HG02798 (cell line): ENCODE data around the gene GABRR2.
"Not testable (repeated sequence)": the region's sequence is repeated elsewhere in the genome, so short reads cannot be mapped to it uniquely, and the experiment has no call there.

Source experiments
- ATAC-seq: cut with Tn5 transposase; IDR thresholded peaks from one replicate; pipeline ENCODE4 v1.9.1; 2021; ENCODE audit warnings: mild to moderate bottlenecking; ENCODE audit not compliant: unreplicated experiment, poor library complexity

Gene GABRR2

DNA sequence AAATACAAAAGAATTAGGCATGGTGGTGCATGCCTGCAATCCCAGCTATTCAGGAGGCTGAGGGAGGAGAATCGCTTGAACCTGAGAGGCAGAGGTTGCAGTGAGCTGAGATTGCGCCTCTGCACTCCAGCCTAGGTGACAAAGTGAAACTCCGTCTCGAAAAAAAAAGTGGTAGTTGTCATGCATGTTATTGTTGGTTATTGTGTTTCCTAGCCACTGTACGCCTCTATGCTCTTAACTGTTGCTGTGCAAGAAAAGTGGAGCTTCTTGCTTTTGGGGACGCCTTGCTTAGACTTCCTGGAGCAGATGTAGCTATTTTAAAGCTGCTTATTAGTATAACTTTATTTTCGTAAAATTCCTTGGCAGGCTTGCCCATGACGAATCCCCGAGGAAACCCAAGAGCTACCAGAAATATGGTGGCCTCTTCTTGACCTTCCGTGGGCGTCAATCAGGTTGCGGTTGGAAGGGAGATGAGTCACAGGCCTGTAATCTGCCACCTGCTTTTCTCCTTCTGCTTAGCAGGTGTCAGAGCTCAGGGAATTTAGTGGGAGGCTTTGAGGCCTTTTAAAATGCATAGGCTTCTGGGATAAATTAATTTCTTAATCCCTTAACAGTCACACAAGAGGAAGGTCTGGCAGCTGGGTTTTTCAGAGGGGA is 17.3 kb downstream of the GABRR2 start:
- ATAC-seq: peak; percentile 90

DNA sequence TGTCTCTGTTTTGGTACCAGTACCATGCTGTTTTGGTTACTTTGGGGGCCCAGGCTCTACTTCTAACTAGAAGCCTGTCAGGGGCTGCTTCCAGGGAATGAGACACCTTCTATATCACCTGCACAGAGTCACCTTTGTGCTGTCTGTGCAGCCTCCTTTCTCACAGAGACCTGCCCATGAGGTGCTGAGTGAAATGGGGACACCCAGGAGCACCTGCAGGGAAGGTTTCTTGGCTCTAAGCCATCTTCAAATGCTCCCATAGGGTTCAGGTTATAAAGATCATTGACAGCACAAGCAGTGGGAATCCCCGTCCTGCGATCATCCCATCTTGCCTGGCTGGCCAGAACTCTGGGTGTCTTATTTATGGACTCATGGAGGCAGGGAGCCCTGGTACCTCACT is 19.1 kb downstream of the GABRR2 start:
- no peak for ATAC-seq

DNA sequence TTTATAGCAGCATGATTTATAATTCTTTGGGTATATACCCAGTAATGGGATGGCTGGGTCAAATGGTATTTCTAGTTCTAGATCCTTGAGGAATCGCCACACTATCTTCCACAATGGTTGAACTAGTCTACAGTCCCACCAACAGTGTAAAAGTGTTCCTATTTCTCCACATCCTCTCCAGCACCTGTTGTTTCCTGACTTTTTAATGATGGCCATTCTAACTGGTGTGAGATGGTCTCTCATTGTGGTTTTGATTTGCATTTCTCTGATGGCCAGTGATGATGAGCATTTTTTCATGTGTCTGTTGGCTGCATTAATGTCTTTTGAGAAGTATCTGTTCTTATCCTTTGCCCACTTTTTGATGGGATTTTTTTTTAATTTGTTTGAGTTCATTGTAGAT is 20.0 kb downstream of the GABRR2 start:
- not testable (repeated sequence) for ATAC-seq

GRCh38 chr6:89291256-89291819 is 23.8 kb downstream of the GABRR2 start:
- ATAC-seq: no peak

DNA sequence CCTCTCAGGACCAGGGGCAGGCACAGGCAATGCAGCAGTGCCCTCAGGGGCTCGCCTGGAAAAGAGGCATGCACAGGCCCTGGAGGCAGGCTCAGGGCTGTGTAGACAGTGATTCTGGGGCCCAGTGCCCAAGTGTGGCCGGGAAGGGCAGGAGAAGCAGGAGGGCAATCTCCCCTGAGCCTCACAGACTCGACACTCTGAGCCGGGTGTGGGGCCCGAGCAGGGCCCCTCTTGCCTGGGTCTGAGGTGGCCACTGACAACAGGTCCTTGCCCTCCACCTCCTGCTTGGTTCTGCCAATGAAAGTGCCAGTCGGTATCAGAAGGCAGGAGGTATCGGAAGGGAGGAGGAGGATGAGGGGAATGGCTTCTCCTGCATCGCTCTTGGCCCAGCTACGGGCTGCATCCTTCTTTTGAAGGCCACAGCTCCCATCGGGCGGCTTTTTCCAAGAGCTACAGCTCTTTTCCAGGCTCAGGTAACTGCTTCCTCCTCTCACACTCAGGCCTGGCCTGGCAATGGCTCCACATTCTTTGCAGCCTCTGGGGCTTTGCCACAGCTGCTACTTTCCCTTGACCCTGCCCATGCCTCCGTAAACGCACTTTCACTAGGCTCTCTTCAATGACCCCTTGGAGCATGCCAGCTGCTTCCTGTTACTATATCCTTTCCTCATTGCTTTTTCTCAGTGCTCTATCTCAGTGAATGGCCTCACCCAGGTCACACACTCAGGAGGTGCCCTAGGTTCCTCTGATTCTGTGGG is 24.5 kb downstream of the GABRR2 start:
- no peak for ATAC-seq

DNA sequence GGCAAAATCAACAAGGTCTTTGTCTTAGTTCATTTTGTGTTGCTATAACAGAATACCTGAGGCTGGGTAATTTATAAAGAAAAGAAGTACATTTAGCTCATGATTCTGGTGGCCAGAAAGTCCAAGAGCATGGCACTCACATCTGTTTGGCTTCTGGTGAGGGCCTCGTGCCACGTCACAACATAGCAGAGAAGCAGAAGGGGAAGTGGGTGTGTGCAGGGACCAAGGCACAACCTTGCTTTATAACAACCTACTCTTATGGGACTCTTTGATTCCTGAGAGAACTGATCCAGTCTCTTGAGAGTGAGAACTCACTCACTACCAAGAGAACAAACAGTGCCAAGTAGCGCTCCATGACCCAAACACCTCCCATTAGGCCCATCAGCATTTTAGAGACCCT is 25.4 kb downstream of the GABRR2 start:
- no peak for ATAC-seq

DNA sequence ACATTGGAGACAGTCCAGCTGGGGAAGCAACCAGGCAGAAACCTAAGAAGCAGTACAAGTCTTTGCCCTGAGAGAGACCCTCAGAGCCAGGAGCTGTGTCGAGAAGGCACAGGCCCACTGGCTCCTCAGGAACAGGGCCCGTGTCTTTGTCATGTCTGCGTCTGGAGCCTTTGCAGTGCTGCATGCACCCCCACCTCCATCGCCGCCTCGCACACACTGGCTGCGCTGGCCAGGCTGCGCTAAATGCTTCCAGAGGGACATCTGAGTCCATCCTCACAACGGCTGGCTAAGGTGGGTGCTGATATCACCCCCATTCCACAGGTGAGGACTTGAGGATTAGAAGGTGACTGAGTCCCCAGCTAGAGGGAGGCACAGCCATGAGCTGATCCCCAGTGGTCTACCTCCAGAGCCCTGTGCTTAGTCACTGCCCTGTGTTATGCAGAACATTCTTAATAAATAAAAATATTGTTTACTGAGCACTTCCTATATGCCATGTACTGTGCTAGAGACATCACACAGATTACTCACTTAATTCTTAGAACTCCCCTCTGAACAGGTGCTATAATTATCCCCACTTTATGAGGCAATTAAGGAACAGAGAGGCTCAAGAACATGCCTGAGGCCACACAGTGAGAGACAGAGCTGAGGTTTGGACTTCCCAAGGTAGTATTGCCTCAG is 27.6 kb downstream of the GABRR2 start:
- no peak for ATAC-seq

- no peak for ATAC-seq
These were observed 28.6 kb downstream of the GABRR2 start for GRCh38 chr6:89286516-89286915.

- ATAC-seq: no peak
These were observed 29.9 kb downstream of the GABRR2 start for GRCh38 chr6:89284963-89285735.

DNA sequence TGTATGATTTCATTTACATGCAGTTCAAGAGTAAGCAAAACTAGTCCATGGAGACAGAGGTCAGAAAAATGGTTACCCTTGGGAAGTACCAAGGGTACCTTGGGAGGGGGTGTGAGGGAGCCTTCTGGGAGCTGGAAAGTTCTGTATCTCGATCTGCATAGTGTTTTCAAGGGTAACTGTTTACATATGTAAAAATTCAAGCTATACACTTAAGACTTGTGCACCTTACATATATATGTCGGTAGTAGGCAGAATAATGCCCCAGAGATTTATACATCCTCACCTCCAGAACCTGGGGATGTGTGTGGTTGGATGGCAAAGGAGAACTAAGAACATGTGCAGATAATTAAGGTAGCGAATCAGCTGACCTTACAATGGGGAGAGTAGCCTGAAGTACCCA is 31.0 kb downstream of the GABRR2 start:
- ATAC-seq: no peak

DNA sequence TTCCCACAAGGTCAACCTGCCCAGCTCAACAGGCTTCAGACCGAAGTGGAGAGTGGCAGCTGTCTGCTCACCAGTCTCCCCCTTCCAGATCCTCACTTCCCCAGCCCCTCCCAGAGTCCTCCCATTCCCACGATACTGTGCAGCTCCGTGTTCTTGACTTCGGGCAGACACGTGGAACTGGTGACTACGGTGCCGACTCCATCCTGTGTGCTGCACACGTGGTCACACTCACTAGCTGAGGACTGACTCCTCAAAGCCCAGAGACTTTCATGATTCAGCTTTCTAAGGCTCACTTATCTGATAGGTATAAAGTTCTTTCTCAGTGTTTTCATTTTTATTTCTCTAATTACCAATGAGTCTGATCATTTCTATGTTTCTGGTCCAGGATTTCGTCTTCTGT is 32.4 kb downstream of the GABRR2 start:
- no peak for ATAC-seq

DNA sequence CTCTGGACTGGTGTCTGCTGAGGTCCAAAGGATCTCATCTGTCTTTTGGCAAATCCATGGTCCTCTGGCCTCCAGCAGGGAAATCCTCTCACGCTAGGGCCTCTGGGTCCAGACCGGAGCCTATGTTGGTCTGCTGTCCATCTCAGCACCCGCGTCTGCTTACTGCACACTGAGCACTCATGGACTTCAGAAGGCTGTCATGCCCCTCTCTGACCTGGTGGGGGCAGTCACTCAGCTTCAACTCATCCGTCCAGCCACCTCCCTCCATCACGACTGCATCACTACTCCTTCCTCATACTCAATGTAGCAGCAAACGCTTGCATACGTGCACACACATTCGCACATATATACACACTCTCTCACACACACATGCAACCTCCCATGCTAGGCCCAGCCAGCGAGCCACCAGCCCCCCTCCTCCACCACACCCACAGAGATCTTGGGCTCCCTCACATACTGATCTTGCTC is 33.3 kb downstream of the GABRR2 start:
- ATAC-seq: peak; percentile 99

DNA sequence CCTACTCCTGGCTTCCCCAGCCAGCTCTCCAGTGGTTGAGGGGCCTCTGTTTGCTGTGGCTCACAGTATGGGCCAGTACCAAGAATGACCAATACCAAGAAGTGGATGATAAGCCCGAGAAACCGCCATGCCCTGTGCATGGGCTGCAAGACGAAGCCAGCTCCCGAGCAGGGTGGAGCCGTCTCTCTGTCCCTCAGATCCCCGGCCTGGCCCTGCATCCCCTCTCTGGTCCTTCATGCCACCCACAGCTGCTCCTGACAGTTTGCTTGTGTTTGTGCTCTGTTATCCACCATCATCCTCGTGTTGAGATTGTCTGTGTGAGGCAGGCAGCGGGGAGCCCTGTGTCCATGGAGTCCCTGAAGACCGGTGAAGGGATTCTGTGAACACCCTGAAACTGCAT is 36.1 kb downstream of the GABRR2 start:
- no peak for ATAC-seq

GRCh38 chr6:89275900-89276299 is 39.2 kb downstream of the GABRR2 start:
- no peak for ATAC-seq

DNA sequence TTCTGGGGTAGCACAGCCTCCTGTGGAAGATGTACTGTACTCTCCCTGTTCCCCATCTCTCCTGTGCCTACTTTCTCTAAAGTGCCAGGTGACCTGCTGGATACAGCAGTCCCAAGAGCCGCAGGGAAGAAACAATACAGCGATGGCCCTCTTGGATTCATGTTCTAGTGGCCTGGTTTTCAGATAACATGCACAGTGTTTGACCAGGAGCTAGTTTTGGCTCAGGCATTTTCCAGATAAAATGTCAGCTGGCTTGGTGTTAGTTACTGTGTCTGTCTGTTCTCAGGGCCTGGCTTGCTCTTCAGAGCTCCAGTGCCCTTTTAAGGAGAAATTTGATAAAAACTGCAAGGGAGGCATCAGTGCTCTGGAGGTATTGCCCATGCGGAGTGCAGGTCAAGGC is 41.3 kb downstream of the GABRR2 start:
- ATAC-seq: no peak

GRCh38 chr6:89272596-89272995 is 42.5 kb downstream of the GABRR2 start:
- no peak for ATAC-seq

DNA sequence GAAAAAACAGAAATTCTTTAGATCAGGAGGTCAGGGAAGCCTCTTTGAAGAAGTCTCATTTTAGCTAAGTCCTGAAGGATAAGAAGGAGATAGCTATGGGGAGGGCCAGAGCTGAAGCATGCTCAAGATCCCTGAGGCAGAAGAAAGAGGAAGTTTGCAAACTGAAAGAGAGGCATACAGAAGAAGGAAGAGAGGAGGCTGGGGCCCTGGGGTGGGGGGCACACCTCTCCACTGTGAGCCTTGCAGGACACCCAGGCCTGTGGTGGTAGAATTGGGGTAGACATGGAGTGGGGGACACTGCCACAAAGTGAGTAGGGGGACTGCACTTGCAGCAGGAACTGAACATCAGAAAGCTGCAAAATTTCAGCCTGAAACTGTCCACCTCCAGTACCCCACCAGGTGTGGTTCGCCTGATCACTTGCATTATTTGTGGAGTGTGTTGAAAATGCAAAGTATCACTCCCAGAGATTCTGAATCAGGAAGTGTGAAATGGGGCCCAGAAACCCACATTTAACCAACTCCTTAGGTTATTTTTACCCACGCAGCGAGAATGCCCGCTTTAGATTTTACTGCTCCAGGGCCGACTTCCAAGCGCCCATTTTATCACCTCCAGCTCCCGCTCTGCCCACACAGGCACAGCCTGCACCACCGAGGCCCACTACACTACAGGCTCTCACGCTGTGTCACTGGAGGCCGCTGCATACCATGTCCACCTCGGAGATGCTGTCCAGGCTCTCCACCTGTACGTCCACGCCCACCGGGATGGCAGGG is 44.0 kb downstream of the GABRR2 start:
- peak; percentile 48 for ATAC-seq

GRCh38 chr6:89269981-89270380 is 45.1 kb downstream of the GABRR2 start:
- no peak for ATAC-seq

DNA sequence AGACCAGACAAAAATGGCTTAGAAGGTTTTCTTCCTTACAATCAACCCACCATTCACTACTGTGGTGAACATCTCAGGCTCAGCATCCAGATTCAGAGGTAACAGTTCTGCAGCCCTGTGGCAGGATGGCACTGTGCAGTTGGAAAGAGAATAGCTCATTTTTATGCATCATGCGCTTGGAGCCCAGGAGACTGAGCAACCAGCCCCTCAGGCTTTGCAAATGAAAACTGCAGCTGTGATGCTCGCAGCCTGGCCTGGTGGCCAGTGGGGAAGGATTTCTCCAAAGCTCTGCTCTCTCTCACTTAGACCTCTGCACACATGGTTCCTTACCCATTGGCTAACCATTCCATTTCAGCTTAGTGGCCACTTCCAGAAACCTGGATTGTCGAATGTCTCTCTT is 45.8 kb downstream of the GABRR2 start:
- no peak for ATAC-seq

DNA sequence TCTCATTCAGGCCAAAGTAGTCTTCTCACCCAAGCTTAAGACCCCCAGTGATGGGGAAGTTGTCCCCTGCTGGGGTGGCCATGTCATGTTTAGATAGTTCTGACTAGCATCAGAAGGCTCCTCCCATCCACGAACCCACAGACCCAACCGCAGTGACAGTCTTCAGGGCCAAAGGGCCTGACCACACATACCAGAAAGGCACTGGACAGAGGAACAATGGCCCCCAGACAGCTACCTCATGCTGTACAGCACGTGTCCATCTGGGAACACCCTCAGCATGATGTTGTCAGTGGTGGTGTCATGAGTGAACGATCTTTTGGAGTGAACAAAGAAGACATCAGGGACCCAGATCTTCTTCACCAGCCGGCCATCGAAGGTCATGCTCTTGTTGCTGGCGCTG is 46.3 kb downstream of the GABRR2 start:
- ATAC-seq: no peak
